Right lobe of liver (tissue), 6 donors: Measurements from ENCODE around the gene TUT4. TPM values are rescaled to one million over a fixed set of nuclear protein-coding genes. Genes with fewer than 3 reads are reported as not detected.

ENCODE experiments used
- ATAC-seq, 4 donors: fragments of 200-7000 bp; cut with Tn5 transposase; one replicate each; pipeline ENCODE4 v1.9.1; 2020; ENCODE audit warnings: mild to moderate bottlenecking in 4 of 4, moderate library complexity in 4 of 4
- DNase-seq, 3 donors: peaks; one replicate each; pipeline ENCODE4 v3.0.0-alpha.2; 2020
- H3K27ac ChIP-seq, 3 donors: fragments of 200-600 bp; one replicate each; pipeline ENCODE4 v1.8.0; 2022
- H3K27me3 ChIP-seq, 2 donors: fragments of 200-600 bp; one replicate each; pipeline ENCODE4 v1.8.0; 2022
- H3K36me3 ChIP-seq, 4 donors: fragments of 200-600 bp; sonication (generic) in 1 of 4; one replicate each; pipeline versions ENCODE4 v1.5.1 to v1.8.0; 2017 to 2022; ENCODE audit warnings: control low read depth in 1 of 4
- H3K4me1 ChIP-seq, 4 donors: fragments of 200-600 bp; sonication (generic) in 1 of 4; one replicate each; pipeline versions ENCODE4 v1.5.1 to v1.8.0; 2017 to 2022; ENCODE audit warnings: control low read depth in 1 of 4
- H3K4me3 ChIP-seq, 3 donors: fragments of 200-600 bp; one replicate each; pipeline ENCODE4 v1.8.0; 2022
- H3K9me3 ChIP-seq, 4 donors: fragments of 200-600 bp; sonication (generic) in 1 of 4; one replicate each; pipeline versions ENCODE4 v1.5.1 to v1.8.0; 2017 to 2022; ENCODE audit warnings: control low read depth in 1 of 4
- POLR2A ChIP-seq: fragments of 450-650 bp; IDR thresholded peaks from one replicate; pipeline ENCODE4 v1.6.1; 2017; ENCODE audit warnings: antibody characterized with exemption, mild to moderate bottlenecking
- WGBS: methylation state at CpG from one replicate; pipeline ENCODE4 v1.1.6; 2018; ENCODE audit warnings: low coverage, low lambda C conversion rate; ENCODE audit not compliant: insufficient coverage; ENCODE audit errors: missing lambda C conversion rate; 5-methylcytosine and 5-hydroxymethylcytosine counted together
- intact Hi-C, 2 donors: fragments of 100-400 bp; cut with DNase I; formaldehyde crosslinking; loops; one replicate each; pipeline versions ENCODE4 v1.11.2 to v1.14.1; 2022
- total RNA-seq, 6 experiments: library from RNA; depleted of rRNA in 2 of 6; stranded (reverse); fragments of >200 nt in 2 of 6; fragmentation: NEBNext Ultra II Directional in 3 of 6; extraction: Animal tissue kit (Norgen Biotek cat#: 25700) in 3 of 6; gene quantifications; one replicate each; pipeline versions ENCODE4 v1.1.0 to v1.2.4, GENCODE V29; 2016 to 2023
- TF ChIP-seq, protein P1 (sequence below), 4 donors: fragments of 200-600 bp in 3 of 4; fragments of 450-650 bp in 1 of 4; IDR thresholded peaks; one replicate each; pipeline versions ENCODE4 v1.5.1 to v1.8.0; 2016 to 2022; ENCODE audit warnings: antibody characterized with exemption in 4 of 4, mild to moderate bottlenecking in 2 of 4
- donor health status: DM: no; HTN: yes; CAD: no.
- donor health status: DM: no; HTN: no; CAD: no.
- donor health status: DM: no; HTN: no; CAD: no.
- donor health status: DM: no; HTN: yes; CAD: no.
- donor health status: DM: no; HTN: yes; CAD: no.

TUT4 gene
- total RNA-seq, 6 experiments from 2014 or later = 16.1 to 33.0 (median 22.8) TPM

DNA sequence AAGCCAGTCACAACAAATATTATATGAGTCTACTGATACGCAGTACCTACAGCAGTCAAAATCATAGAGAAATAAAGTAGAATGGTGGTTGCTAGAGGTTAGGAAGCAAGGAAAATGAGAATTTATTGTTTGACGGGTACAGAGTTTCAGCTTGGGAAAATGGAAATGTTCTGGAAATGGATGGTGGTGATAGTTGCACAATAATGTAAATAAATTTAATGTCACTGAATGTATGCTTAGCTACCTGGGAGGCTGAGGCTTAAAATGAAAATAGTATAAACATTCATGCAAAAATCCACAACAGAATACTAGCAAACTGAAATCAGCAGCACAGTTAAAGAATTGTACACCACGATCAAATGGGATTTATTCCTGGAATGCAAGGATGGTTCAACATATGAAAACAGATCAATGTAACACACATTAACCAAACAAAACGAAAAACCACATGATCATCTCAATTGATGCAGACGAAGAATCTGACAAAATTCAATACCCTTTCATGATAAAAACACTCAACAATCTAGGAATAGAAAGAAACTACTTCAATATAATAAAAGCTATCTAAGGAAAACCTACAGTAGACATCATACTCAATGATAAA is 10.7 kb downstream of the TUT4 start:
- WGBS = 93% methylated on average over 5 of the region's 5 CpGs
- ATAC-seq = no peak

DNA sequence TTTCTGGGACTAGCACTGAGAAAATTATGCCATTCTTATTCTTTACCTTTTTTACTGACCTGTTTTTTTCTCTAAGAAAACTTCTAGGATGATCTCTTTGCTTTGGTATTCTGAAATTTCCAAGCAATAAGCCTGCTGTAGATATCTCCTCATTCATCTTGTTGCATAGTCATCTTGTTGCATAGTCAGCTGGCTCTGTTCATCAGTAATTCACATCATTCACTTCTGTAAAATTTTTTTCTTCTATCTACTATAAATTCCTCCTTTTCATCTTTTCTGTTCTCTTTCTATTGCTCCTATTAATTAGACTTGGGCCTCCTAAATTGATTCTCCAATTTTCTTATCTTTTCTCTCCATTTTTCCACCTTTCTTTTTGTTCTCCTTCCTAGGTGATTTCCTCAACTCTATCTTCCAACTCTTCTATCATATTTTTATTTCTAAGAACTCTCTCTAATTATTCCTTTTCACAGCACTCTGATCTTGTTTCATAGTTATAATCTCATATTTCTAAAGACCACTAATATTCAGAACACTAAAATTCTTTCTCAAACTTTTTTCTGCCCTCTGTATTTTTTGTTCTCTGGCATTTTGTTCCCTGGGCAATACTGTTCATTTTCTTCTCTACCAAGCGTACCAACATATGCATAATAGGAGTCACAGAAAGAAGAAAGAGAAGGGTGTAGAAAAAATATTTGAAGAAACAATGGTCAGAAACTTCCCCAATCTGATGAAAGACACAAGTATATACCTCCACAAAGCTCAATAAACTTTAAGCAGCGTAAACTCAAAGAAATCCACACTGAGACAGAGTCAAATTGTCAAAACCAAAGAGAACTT is 17.7 kb downstream of the TUT4 start:
- intact Hi-C loops = no loop called here
- ATAC-seq (no peak), DNase-seq (no peak)
- H3K4me1 ChIP-seq = no peaks in the 10 kb centered on the region
- H3K27ac ChIP-seq = no peak overlapping the region
- H3K9me3 ChIP-seq = peaks cover 0 to 3% (median 0%) of the 10 kb centered on the region in 4 donors
- 100% methylated on average over 2 of the region's 2 CpGs for WGBS
- H3K4me3 ChIP-seq = no peak overlapping the region
- no peaks in the 10 kb centered on the region for H3K36me3 ChIP-seq
- H3K27me3 ChIP-seq = no peaks in the 10 kb centered on the region
- TF ChIP-seq, protein P1, sequence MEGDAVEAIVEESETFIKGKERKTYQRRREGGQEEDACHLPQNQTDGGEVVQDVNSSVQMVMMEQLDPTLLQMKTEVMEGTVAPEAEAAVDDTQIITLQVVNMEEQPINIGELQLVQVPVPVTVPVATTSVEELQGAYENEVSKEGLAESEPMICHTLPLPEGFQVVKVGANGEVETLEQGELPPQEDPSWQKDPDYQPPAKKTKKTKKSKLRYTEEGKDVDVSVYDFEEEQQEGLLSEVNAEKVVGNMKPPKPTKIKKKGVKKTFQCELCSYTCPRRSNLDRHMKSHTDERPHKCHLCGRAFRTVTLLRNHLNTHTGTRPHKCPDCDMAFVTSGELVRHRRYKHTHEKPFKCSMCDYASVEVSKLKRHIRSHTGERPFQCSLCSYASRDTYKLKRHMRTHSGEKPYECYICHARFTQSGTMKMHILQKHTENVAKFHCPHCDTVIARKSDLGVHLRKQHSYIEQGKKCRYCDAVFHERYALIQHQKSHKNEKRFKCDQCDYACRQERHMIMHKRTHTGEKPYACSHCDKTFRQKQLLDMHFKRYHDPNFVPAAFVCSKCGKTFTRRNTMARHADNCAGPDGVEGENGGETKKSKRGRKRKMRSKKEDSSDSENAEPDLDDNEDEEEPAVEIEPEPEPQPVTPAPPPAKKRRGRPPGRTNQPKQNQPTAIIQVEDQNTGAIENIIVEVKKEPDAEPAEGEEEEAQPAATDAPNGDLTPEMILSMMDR (IDR thresholded peaks at IDR 0.05) = no peak
- TF ChIP-seq POLR2A = no peak

More for the DNA sequence above, 10.7 kb downstream of the TUT4 start:
- no peaks in the 10 kb centered on the region for H3K9me3 ChIP-seq
- no peaks in the 10 kb centered on the region for H3K27me3 ChIP-seq
- no peaks in the 10 kb centered on the region for H3K36me3 ChIP-seq
- TF ChIP-seq POLR2A = no peak
- TF ChIP-seq, protein P1 (IDR thresholded peaks at IDR 0.05) = no peak
- H3K27ac ChIP-seq = no peak overlapping the region
- no peaks in the 10 kb centered on the region for H3K4me1 ChIP-seq
- intact Hi-C loops = no loop called here
- H3K4me3 ChIP-seq = no peak overlapping the region
- no peak for DNase-seq

DNA sequence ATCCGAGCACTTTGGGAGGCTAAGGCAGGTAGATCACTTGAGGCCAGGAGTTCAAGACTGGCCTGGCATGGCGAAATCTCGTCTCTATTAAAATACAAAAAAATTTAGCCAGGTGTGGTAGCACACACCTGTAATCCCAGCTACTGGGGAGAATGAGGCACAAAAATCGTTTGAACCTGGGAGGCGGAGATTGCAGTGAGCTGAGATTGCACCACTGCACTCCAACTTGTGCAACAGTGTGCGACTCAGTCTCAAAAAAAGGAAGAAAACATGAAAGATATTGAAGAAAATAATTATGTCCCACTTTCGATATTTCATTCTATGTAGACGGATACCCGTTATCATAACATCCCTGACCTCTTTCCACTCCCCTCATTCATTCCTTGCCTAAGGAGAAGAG is 19.2 kb downstream of the TUT4 start:
- Histone ChIP-seq H3K4me1 (no peaks in the 10 kb centered on the region), H3K36me3 (no peaks in the 10 kb centered on the region), H3K27ac (no peak overlapping the region), H3K9me3 (peaks cover 0 to 3% (median 0%) of the 10 kb centered on the region in 4 donors), H3K27me3 (no peaks in the 10 kb centered on the region), H3K4me3 (no peak overlapping the region)
- DNase-seq = no peak
- WGBS = 81% methylated on average over 9 of the region's 9 CpGs
- TF ChIP-seq, protein P1 (IDR thresholded peaks at IDR 0.05) = no peak
- ATAC-seq = no peak
- intact Hi-C loops = no loop called here

DNA sequence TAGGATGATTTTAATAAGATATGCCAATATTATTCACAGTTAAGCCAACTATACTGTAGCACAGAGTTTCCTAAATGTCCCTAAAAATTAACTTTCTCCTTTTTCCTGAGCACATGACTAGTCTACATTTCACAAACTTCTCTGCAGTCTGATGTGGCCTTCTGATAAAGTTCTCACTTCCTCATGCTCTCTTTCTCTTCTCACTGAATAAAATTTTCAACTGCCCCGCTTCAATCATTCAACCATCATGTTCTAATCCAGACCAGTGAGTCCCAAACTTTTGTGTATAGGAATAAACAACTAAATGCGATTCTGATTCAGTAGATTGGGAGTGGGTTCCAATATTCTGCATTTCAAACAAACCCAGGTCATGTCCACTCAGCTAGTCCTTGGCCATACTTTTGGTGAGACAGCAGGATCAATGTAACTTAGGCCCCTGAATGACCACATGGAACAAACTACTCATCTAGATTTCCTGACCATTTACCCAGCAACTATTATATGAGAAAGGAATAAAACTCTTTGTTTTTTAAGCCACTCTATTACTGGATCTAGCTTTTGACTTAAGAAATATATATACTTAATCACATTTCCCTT is 20.1 kb downstream of the TUT4 start:
- Histone ChIP-seq H3K4me1 (no peaks in the 10 kb centered on the region), H3K9me3 (peaks cover 0 to 3% (median 0%) of the 10 kb centered on the region in 4 donors), H3K27me3 (no peaks in the 10 kb centered on the region), H3K27ac (no peak overlapping the region), H3K4me3 (no peak overlapping the region), H3K36me3 (peaks cover 0 to under 1% (median 0%) of the 10 kb centered on the region in 4 donors)
- 79% methylated on average over 2 of the region's 2 CpGs for WGBS
- intact Hi-C loops = no loop called here
- ATAC-seq (no peak), DNase-seq (no peak)
- TF ChIP-seq POLR2A = no peak
- TF ChIP-seq, protein P1 (IDR thresholded peaks at IDR 0.05) = no peak
